ENCODE results near the gene ARHGAP24.
A peak's percentile ranks its signal among the peaks of the same experiment; 100 is the strongest.
"Not testable (repeated sequence)": the region's sequence is repeated elsewhere in the genome, so short reads cannot be mapped to it uniquely, and the experiment has no call there.

Gene ARHGAP24

GRCh38 chr4:85784348-85784747, 309.4 kb downstream of the ARHGAP24 start:
- DNase-seq, result no peak

GRCh38 chr4:85784947-85785346, 310.0 kb downstream of the ARHGAP24 start:
- no peak for DNase-seq

- no peak for DNase-seq
Measured at GRCh38 chr4:85787133-85787532, 312.2 kb downstream of the ARHGAP24 start.

- DNase-seq, result no peak
Measured at GRCh38 chr4:85788604-85789003, 313.7 kb downstream of the ARHGAP24 start.

GRCh38 chr4:85789241-85789640, 314.3 kb downstream of the ARHGAP24 start:
- DNase-seq, result no peak

- no peak for DNase-seq
Measured at GRCh38 chr4:85790582-85790981, 315.6 kb downstream of the ARHGAP24 start.

- no peak for DNase-seq
Measured at GRCh38 chr4:85792376-85793232, 317.7 kb downstream of the ARHGAP24 start.

GRCh38 chr4:85793233-85793585, 318.3 kb downstream of the ARHGAP24 start:
- no peak for DNase-seq

- no peak for DNase-seq
Measured at GRCh38 chr4:85798012-85798770, 323.2 kb downstream of the ARHGAP24 start.

GRCh38 chr4:85803856-85804255, 328.9 kb downstream of the ARHGAP24 start:
- DNase-seq, result no peak

GRCh38 chr4:85805891-85806290, 330.9 kb downstream of the ARHGAP24 start:
- DNase-seq, result peak; percentile 75

GRCh38 chr4:85806334-85806733, 331.4 kb downstream of the ARHGAP24 start:
- DNase-seq, result no peak

GRCh38 chr4:85807247-85807950, 332.4 kb downstream of the ARHGAP24 start:
- peak; percentile 82 for DNase-seq

GRCh38 chr4:85808104-85808503, 333.2 kb downstream of the ARHGAP24 start:
- DNase-seq, result no peak

- no peak for DNase-seq
Measured at GRCh38 chr4:85808864-85809263, 333.9 kb downstream of the ARHGAP24 start.

GRCh38 chr4:85812776-85813175, 337.8 kb downstream of the ARHGAP24 start:
- no peak for DNase-seq

- no peak for DNase-seq
Measured at GRCh38 chr4:85815796-85816459, 341.0 kb downstream of the ARHGAP24 start.

GRCh38 chr4:85818700-85819099, 343.8 kb downstream of the ARHGAP24 start:
- no peak for DNase-seq

- DNase-seq, result not testable (repeated sequence)
Measured at GRCh38 chr4:85820101-85820500, 345.2 kb downstream of the ARHGAP24 start.

- no peak for DNase-seq
Measured at GRCh38 chr4:85821688-85822455, 346.9 kb downstream of the ARHGAP24 start.

- peak; percentile 44 for DNase-seq
Measured at GRCh38 chr4:85823295-85823694, 348.3 kb downstream of the ARHGAP24 start.

All from right hindlimb (tissue), 1 donor.